HepG2 (cell line): ENCODE results near the gene HOXA13.

ENCODE experiments used
- CTCF ChIP-seq: sonication (generic); formaldehyde crosslinking; IDR thresholded peaks from 2 replicates; pipeline ENCODE4 v1.5.0; 2020; ENCODE audit warnings: mild to moderate bottlenecking, missing genetic modification reagents, moderate library complexity
- SYNCRIP ChIP-seq: fragments of 200-400 bp; formaldehyde crosslinking; IDR thresholded peaks from 2 replicates; pipeline ENCODE4 v1.6.1; 2018; ENCODE audit warnings: mild to moderate bottlenecking, low read depth, low read length; ENCODE audit not compliant: insufficient read depth
- TGIF2 ChIP-seq: IDR thresholded peaks from 2 replicates; pipeline ENCODE4 v1.6.1; 2016; ENCODE audit warnings: control low read depth, missing compliant biosample characterization
- WIZ ChIP-seq: sonication (generic); formaldehyde crosslinking; IDR thresholded peaks from 2 replicates; pipeline ENCODE4 v1.5.1; 2020; ENCODE audit warnings: mild to moderate bottlenecking, missing genetic modification reagents
- ZNF747 ChIP-seq: sonication (generic); formaldehyde crosslinking; IDR thresholded peaks from 2 replicates; pipeline ENCODE4 v1.8.1; 2023; ENCODE audit warnings: missing genetic modification reagents, mild to moderate bottlenecking, borderline replicate concordance

- TF ChIP-seq WIZ (CRISPR knock-in tag) (no peak), TGIF2 (no peak), CTCF (CRISPR knock-in tag) (no peak), SYNCRIP (no peak), ZNF747 (CRISPR knock-in tag) (no peak)
These were observed 39.1 kb upstream of the HOXA13 start for GRCh38 chr7:27238979-27239386.
